GM18873 (cell line): ENCODE data around the gene NCKAP5.
"Not testable (repeated sequence)": the region's sequence is repeated elsewhere in the genome, so short reads cannot be mapped to it uniquely, and the experiment has no call there.

ENCODE experiments used
- ATAC-seq: cut with Tn5 transposase; IDR thresholded peaks from one replicate; pipeline ENCODE4 v1.9.1; 2021; ENCODE audit warnings: mild to moderate bottlenecking, moderate library complexity, moderate number of reproducible peaks; ENCODE audit not compliant: unreplicated experiment, low FRiP score

The NCKAP5 gene

GRCh38 chr2:132721938-132722337 is 846.3 kb downstream of the NCKAP5 start:
- no peak for ATAC-seq

- no peak for ATAC-seq
Measured at GRCh38 chr2:132720393-132720792, 847.9 kb downstream of the NCKAP5 start.

- ATAC-seq, result no peak
Measured at GRCh38 chr2:132719480-132719879, 848.8 kb downstream of the NCKAP5 start.

- ATAC-seq, result no peak
Measured at GRCh38 chr2:132716954-132717353, 851.3 kb downstream of the NCKAP5 start.

DNA sequence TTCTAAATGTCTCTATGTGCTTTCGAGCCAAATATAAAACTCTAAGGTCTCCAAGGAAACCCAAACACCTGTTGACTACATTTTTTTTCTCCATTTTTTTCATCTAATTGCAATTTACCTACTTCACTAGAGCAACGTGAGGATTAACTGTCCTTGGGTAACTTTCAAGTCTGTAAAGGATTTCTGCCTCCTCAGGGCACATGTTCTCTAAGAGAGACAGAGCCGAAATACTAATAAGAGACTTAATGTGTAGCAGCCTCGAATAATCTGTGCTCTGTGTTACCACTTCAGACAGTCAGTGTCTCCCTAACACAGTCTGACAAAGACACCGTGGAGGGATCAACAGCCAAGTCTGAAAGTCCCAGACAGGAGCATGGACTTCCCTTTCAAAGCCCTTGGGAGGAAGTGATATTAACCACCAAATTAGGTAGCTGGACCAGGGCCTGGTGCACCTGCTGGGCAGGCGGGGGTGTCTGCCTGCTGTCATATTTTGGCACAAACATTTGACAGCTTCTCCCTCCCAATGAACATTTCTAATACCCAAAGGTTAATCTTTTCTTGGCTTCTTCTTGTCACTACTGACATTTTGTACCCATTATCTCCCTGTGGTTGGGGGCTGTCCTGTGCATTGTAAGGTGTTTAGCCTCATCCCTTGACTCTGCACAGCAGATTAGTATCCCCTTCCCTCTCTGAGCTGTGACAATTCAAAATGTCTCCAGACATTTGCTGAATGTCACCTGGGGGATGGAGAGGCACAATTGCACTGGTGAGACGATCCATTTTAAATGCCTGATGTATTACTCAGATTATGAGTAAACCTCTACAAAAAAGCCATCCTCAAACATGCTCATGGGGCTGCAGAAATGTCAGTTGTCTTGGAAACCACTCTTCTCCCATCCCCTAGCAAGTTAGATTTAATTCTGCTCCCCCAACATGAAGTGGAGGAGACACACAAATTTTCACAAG is 852.6 kb downstream of the NCKAP5 start:
- ATAC-seq, result peak; percentile 75

DNA sequence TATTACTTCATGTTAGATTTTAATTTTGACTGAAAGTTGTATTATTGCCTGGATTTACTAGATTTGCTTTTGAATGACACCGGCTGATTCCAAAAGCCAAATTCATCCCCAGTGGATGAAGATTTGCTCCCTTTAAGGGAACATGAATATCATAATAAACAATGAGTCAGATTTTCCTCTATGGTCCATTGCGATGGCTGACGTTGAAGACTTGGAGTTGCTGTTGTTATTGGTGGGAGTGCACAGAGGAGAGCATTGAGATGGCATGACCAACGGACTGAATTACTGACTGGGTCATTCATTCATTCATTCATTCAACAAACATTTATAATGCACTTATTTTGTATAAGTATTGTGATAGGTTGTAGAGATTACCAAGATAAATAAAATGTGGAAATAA is 864.9 kb downstream of the NCKAP5 start:
- ATAC-seq, result no peak

GRCh38 chr2:132701810-132702209 is 866.5 kb downstream of the NCKAP5 start:
- ATAC-seq, result no peak

DNA sequence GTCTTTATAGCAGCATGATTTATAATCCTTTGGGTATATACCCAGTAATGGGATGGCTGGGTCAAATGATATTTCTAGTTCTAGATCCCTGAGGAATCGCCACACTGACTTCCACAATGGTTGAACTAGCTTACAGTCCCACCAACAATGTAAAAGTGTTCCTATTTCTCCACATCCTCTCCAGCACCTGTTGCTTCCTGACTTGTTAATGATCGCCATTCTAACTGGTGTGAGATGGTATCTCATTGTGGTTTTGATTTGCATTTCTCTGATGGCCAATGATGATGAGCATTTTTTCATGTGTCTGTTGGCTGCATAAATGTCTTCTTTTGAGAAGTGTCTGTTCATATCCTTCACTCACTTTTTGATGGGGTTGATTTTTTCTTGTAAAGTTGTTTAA is 868.5 kb downstream of the NCKAP5 start:
- ATAC-seq, result not testable (repeated sequence)

DNA sequence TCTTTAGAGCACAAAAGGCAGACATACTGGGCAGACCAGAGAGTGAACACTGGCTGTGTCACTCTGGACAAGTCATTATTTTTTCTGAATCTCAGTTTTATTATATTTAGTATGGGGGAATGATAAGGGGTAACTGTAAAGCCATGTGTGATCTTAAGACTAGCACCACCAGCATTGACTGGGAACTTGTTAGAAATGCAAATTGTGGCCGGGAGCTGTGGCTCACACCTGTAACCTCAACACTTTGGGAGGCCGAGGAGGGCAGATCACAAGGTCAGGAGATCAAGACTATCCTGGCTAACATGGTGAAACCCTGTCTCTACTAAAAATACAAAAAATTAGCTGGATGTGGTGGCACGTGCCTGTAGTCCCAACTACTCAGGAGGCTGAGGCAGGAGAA is 869.9 kb downstream of the NCKAP5 start:
- not testable (repeated sequence) for ATAC-seq

DNA sequence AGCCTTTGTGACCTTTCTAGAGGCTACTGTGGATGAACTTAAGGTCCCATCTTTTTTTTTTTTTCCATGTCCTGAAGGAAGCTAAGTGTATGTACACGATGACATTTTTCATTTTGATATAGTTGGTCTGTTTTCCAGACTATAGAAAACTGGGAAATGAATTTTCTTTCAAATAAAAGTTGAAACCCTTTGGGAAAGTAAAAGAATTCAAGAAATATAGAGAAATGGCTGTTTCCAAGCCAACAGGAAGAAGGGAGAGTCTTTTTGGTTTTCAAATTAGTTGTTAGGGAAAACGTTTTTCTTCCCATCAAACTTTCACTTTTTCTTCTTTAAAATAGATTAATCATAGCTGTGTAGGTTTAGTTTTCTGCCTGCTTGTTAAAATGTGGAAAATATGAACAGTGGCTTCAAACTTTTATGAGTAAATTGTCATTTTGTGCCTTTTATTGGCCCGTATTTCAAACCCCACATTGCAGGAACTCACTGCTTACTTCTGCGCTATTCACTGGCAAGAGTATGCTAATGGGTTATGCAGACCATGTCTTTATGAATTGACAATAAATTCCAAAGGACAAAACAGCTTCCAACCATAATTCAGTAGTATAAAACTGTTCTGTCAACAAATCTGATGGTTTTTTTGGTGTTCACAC is 870.6 kb downstream of the NCKAP5 start:
- no peak for ATAC-seq

- no peak for ATAC-seq
Measured at GRCh38 chr2:132692816-132693215, 875.4 kb downstream of the NCKAP5 start.

DNA sequence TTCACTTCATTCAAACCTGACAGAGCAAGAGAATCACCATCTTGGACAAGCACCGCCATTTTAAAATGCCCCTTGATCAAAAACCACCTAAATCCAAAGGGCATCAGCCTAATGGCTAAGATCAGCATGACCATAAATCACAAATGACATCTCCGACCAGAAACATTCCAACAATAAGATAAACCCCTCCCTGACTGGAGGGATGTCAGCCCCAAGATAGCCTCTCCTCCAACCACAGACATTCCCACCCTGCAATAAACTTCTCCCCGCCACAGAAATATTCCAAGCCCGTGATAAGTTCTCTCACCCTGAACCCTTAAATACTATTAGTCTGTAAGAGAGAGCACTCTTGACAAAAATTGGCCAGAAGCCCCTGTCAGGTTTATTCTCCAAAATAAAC is 876.7 kb downstream of the NCKAP5 start:
- no peak for ATAC-seq

DNA sequence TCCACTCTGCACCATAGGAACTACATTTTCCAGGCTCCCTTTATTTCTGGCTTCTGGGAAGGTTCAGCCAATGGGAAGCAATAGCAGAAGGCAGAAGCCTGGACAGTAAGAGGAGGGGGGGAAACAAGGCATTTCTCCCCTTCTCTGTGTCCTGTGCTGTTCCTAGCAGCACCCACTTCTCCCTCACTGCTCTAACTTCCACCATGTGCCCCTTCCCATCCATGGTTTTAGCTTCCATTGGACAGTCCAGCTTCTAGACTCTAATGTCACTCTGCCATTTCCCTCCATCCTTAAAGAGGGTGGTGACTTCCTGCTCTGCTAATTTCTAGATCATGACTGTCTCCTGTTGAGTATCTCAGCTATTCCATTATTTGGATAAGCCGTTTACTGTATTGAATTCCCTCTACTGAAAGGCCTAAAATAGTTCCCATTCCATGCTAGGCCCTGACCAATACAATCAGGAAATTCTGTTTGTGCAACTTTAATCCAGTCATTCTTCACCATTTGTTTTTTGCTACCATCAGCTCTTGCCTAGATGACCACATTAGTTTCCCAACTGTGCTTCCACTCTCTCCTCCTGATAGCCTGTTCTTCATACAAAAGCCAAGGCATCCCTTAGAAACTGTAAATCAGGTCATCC is 877.5 kb downstream of the NCKAP5 start:
- no peak for ATAC-seq

GRCh38 chr2:132681766-132682165 is 886.5 kb downstream of the NCKAP5 start:
- ATAC-seq, result no peak

DNA sequence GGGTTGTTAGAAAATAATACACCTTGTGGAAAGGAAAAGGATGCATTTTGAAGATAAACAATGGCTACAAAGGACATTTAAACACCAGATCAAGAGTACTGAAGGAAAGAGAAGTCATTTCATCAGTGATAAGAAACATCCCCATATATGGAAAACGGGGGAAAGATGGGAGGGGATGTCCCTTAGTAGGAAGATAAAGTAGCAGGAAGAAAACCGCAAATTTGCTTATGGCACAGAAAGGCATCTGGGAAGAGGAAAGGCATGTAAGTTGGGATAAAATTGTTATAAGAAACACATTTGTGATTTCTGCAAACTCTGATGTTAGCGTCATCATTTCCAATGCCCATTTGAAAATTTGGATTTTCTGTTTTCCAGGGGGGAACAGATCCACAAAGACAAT is 887.7 kb downstream of the NCKAP5 start:
- no peak for ATAC-seq

DNA sequence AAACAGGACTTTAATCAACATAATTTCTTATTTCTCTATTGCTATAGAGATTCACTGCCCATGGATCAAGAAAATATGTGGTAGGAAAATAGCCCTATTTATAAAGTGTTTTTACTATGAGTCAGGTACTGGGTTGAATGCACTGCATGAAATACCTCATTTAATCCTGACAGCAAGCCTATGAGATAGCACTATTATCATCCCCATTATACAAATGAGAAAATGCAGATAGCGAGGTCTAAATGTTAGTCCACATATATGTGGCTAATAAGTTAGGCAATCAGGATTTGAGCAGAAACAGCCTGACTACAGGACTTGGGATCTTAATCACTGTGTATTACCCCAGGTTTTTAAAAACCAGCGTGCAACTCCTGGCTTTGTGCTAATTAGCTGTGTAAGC is 889.8 kb downstream of the NCKAP5 start:
- no peak for ATAC-seq

DNA sequence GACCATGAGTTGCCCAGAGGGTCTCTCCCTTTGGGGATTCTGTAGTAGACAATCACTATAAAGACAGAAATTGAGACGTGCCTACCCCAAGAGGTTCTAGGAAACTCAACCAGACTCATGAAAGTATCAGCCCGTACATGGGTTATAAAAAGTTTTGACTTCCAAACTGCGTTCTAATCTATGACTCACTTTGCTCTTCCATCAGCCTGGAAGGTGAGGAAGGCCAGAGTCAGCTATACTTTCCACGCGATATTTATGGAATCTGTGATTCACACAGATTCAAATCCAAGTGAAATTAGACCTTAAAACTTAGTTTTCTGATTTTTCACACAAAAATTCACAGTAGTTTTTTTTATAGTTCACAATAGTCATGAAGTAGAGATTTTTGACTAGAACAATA is 890.6 kb downstream of the NCKAP5 start:
- no peak for ATAC-seq

DNA sequence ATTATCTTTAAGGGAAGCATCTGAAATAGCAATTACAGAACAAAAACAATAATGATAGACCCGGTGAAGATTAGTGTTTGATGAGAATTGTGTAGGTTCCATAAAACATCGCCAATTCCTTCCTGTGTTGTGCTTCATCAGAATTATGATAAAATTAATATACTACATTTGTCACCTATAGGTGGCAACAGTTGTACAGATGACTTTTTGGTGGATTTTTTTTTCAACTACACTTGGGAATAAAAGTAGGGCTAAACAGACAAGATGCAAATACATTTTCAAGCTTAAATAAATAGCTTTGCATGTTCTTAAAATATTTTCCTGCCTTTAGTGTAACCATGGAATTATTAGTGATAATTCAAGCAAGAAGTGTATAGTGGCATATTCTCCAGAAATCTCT is 891.3 kb downstream of the NCKAP5 start:
- no peak for ATAC-seq

GRCh38 chr2:132671151-132671835 is 897.0 kb downstream of the NCKAP5 start:
- no peak for ATAC-seq

- no peak for ATAC-seq
Measured at GRCh38 chr2:132670496-132671150, 897.6 kb downstream of the NCKAP5 start.
